Erythroblast (primary cell): ENCODE data around the gene LMCD1.

Experiments
- GATA1 ChIP-seq: IDR thresholded peaks from 2 replicates; pipeline ENCODE4 v1.6.1; 2011; ENCODE audit warnings: low read depth, mild to moderate bottlenecking, control low read depth, low read length, moderate library complexity
- POLR2A ChIP-seq: IDR thresholded peaks from 2 replicates; pipeline ENCODE4 v1.6.1; 2011; ENCODE audit warnings: mild to moderate bottlenecking, low read length

DNA sequence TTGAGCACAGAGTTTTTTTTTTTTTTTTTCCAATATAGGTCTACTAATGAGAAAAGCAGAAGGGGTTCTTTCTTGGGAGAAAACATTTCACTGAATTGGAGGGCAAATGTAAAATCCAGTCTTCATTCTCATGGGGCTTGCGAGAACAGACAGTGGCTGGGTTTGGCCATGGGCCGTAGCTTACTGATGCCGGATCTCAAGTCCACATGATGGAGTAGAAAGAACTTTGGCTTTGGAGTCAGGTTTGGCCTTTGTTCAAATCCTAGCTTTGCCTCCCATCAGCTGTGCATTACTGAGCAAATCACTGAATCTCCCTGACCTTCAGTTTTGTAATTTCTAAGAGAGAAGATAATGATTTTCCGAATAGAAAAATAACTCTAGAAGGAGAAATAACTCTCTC is 59.7 kb downstream of the LMCD1 start:
- no peak for TF ChIP-seq POLR2A
- TF ChIP-seq GATA1 = no peak
